ENCODE measurements around the gene HES7.

- no peak for TF ChIP-seq CTCF (IDR thresholded peaks at IDR 0.05)
- no peak for TF ChIP-seq ZFX (IDR thresholded peaks at IDR 0.05; ENCODE audit: borderline replicate concordance)
These were observed 797 bp downstream of the HES7 start for GRCh38 chr17:8122924-8123694.

Measured in 22Rv1 (cell line).